ENCODE measurements around the gene ARHGAP31.

ARHGAP31 gene

DNA sequence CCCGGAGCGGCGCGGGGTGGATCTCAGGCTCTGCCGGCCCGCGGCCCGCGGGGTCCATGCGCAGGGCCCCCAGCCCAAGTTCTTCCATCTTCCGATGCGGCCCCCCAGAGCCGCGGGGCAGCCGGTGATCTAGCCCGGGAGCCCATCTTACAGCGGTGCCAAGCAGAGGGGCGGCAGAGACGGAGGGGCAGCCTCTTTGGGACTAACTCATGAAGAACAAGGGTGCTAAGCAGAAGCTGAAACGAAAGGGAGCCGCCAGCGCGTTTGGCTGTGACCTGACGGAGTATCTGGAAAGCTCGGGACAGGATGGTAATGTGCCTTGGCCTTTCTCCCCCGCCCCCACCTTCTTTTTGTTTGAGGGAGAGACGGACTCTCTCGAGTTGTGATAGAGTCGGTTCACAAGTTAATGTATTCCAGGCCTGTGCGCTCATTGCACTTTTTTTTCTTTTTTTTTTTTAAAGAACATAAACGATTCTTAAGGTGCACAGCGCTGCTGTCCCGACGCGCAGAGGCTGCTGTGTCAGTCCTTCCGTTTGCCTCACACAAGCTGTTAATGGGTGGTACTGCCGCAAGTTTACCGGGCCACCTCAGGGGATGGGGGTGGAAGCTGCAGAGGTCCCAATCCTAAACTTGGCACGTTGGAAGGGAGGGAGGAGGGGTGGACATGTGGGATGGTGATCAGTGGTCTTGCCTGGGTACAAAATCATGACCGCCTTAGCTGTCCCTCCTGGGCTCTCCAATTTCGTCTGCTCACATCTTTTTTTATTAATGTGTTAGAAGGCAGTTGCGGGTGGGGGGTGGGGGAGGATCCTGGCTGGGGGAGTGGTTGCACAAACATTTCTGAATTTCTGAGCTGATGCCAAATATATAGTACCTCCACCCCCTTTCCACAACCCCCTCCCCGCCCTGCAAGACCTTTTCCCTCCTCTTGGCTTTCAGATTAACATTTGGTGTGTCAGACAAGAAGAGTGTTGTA is 801 bp downstream of the ARHGAP31 start:
- TF ChIP-seq, protein P1, sequence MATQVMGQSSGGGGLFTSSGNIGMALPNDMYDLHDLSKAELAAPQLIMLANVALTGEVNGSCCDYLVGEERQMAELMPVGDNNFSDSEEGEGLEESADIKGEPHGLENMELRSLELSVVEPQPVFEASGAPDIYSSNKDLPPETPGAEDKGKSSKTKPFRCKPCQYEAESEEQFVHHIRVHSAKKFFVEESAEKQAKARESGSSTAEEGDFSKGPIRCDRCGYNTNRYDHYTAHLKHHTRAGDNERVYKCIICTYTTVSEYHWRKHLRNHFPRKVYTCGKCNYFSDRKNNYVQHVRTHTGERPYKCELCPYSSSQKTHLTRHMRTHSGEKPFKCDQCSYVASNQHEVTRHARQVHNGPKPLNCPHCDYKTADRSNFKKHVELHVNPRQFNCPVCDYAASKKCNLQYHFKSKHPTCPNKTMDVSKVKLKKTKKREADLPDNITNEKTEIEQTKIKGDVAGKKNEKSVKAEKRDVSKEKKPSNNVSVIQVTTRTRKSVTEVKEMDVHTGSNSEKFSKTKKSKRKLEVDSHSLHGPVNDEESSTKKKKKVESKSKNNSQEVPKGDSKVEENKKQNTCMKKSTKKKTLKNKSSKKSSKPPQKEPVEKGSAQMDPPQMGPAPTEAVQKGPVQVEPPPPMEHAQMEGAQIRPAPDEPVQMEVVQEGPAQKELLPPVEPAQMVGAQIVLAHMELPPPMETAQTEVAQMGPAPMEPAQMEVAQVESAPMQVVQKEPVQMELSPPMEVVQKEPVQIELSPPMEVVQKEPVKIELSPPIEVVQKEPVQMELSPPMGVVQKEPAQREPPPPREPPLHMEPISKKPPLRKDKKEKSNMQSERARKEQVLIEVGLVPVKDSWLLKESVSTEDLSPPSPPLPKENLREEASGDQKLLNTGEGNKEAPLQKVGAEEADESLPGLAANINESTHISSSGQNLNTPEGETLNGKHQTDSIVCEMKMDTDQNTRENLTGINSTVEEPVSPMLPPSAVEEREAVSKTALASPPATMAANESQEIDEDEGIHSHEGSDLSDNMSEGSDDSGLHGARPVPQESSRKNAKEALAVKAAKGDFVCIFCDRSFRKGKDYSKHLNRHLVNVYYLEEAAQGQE (IDR thresholded peaks at IDR 0.05; ENCODE audit: insufficient read depth in 1 of 2, low read depth in 2 of 2, low read length in 2 of 2): no peak
- TF ChIP-seq POLR2AphosphoS5 (IDR thresholded peaks at IDR 0.05; ENCODE audit: low read depth, low read length) (no peak), FOXP2 (optimal IDR thresholded peaks at IDR 0.05; ENCODE audit: borderline replicate concordance, extremely low read depth, extremely low read length, insufficient read depth) (no peak), TAF1 (IDR thresholded peaks at IDR 0.05; ENCODE audit: borderline replicate concordance, insufficient read depth, low read length) (no peak), SIN3A (IDR thresholded peaks at IDR 0.05; ENCODE audit: borderline replicate concordance, insufficient read depth, low read length) (no peak)

DNA sequence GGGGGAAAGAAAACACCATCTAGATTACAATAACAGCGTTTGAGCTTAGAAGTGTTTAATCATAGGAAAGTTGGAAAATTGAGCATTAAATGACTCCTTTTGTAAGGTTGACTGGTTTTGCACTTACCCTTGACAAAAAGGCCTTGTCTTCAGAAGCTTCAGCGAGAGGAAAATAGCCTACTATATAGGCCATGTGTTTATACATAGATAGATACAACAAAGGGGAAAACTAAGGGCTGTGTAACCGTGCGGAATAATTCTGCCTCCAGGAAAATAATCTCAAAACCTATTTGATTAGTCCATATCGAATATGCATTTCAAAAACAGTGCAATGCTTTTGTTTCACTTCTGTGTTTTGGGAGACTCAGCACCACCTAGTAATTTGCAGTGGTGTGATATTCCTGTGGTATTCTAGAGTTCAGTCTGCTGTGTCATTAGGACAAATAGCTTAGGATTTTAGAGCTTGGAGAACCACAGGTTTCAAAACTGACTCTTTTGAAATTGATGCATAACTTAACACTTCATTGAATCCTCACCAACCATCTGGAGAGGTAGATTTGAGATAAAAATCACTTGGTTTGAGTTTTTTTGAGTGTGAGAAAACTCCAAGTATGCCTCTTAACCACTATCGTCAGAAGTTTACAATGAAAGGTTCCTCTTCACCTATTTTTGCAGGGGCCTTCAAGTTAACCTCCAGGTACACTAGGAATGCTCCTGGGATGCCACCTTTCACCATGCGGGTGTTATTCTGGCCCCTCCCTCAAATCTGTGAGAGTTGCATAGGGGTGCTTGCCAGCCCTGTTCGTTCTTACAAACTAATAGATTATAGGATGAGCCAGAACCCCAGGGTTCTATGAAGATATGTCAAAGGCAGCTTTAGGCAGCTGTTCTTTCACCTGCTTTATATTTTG is 1.9 kb downstream of the ARHGAP31 start:
- TF ChIP-seq SIN3A (IDR thresholded peaks at IDR 0.05; ENCODE audit: borderline replicate concordance, insufficient read depth, low read length): no peak
- TF ChIP-seq TAF1 (IDR thresholded peaks at IDR 0.05; ENCODE audit: borderline replicate concordance, insufficient read depth, low read length): no peak
- TF ChIP-seq, protein P1 (IDR thresholded peaks at IDR 0.05; ENCODE audit: insufficient read depth in 1 of 2, low read depth in 2 of 2, low read length in 2 of 2): no peak
- no peak for TF ChIP-seq FOXP2 (optimal IDR thresholded peaks at IDR 0.05; ENCODE audit: borderline replicate concordance, extremely low read depth, extremely low read length, insufficient read depth)
- no peak for TF ChIP-seq POLR2AphosphoS5 (IDR thresholded peaks at IDR 0.05; ENCODE audit: low read depth, low read length)

DNA sequence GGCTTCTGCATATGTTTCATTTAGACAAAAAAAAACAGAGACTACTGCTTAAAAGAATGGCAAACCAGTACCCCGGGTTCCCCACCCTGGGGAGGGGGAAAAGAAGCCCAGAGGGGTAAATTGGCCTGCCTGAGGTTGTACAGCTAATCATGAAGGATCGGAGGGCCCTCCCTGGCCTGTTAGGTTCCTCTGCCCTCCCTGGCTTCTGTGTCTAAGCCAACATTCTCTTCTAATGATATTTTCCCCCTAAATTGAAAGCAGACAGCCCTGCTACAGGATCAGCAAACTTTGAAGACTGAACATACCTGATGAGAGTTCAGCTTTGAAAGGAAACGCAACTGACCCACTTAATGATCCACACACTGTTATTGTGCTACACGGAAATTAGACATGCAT is 2.5 kb downstream of the ARHGAP31 start:
- TF ChIP-seq TAF1 (IDR thresholded peaks at IDR 0.05; ENCODE audit: borderline replicate concordance, insufficient read depth, low read length): no peak
- TF ChIP-seq, protein P1 (IDR thresholded peaks at IDR 0.05; ENCODE audit: insufficient read depth in 1 of 2, low read depth in 2 of 2, low read length in 2 of 2): no peak
- TF ChIP-seq SIN3A (IDR thresholded peaks at IDR 0.05; ENCODE audit: borderline replicate concordance, insufficient read depth, low read length): no peak
- no peak for TF ChIP-seq POLR2AphosphoS5 (IDR thresholded peaks at IDR 0.05; ENCODE audit: low read depth, low read length)

DNA sequence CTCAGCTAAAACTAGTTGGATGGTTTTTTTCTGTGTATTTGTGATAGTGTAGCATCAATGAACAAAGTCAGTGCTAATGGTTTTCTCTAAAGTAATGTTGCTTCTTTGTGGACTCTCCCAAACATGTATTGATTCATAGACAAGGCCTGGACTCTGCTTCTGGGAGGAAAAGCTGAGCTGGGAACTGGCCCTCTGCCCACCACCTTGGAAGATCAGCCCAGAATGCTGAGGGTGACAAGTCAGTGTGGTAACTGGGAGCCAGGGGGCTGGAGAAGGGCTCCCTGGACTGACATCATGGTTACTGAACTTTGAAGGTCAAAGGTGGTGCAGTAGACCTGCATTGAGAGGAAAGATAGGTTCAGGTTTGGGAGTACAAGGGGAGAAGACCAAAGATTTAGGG is 3.0 kb downstream of the ARHGAP31 start:
- TF ChIP-seq TAF1 (IDR thresholded peaks at IDR 0.05; ENCODE audit: borderline replicate concordance, insufficient read depth, low read length): no peak

DNA sequence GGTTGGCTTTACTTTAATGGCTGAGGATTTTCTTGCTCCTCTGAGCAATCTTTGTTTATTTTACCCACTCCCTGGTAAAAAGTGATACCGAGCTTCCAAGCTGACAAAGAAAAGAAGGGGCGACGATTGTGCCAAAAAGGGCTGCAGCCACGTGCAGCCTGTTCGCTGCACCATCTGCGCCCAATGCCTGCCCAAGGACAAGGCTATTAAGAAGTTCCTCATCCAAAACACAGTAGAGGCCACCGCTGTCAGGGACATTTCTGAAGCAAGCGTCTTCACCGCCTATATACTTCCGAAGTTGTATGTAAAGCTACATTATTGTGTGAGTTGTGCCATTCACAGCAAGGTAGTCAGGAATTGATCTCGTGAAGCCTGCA is 4.4 kb downstream of the ARHGAP31 start:
- TF ChIP-seq SIN3A (IDR thresholded peaks at IDR 0.05; ENCODE audit: borderline replicate concordance, insufficient read depth, low read length): no peak
- no peak for TF ChIP-seq POLR2AphosphoS5 (IDR thresholded peaks at IDR 0.05; ENCODE audit: low read depth, low read length)
- TF ChIP-seq, protein P1 (IDR thresholded peaks at IDR 0.05; ENCODE audit: insufficient read depth in 1 of 2, low read depth in 2 of 2, low read length in 2 of 2): no peak
- no peak for TF ChIP-seq TAF1 (IDR thresholded peaks at IDR 0.05; ENCODE audit: borderline replicate concordance, insufficient read depth, low read length)
- no peak for TF ChIP-seq FOXP2 (optimal IDR thresholded peaks at IDR 0.05; ENCODE audit: borderline replicate concordance, extremely low read depth, extremely low read length, insufficient read depth)

Data from PFSK-1 (cell line).